ENCODE measurements around the gene PROM2. TPM values are rescaled to one million over a fixed set of nuclear protein-coding genes. Genes with fewer than 3 reads are reported as not detected.

PROM2 gene
- total RNA-seq, 4 donors from 2014 or later, result 16.7 to 24.3 (median 22.0) TPM

GRCh38 chr2:95270541-95271081, 3.6 kb upstream of the PROM2 start:
- no peak overlapping the region for H3K27ac ChIP-seq
- peaks cover 17 to 18% of the 10 kb centered on the region in 2 donors for H3K4me1 ChIP-seq
- H3K4me3 ChIP-seq (replicated peaks in 1 of 3), result no peak overlapping the region
- WGBS, 2 donors, result 96 to 97% methylated on average over 5 to 8 of the region's 8 CpGs
- H3K36me3 ChIP-seq, result no peaks in the 10 kb centered on the region
- TF ChIP-seq CTCF (IDR thresholded peaks at IDR 0.05) (no peak), POLR2A (IDR thresholded peaks at IDR 0.05) (no peak)
- DNase-seq, result no peak
- H3K9me3 ChIP-seq, result no peaks in the 10 kb centered on the region
- no peaks in the 10 kb centered on the region for H3K27me3 ChIP-seq
- intact Hi-C loops (cut with DNase I), result no loop called here

- intact Hi-C loops (cut with DNase I), result no loop called here
- H3K27me3 ChIP-seq, result no peaks in the 10 kb centered on the region
- H3K4me1 ChIP-seq, result peaks cover 26% of the 10 kb centered on the region in 2 donors
- no peak overlapping the region for H3K4me3 ChIP-seq (replicated peaks in 1 of 3)
- no peak overlapping the region for H3K27ac ChIP-seq
- TF ChIP-seq CTCF (IDR thresholded peaks at IDR 0.05) (no peak), POLR2A (IDR thresholded peaks at IDR 0.05) (no peak)
- DNase-seq, result no peak
- H3K36me3 ChIP-seq, result no peaks in the 10 kb centered on the region
- whole genome bisulfite sequencing, 2 donors, result 80 to 83% methylated on average over 6 of the region's 6 CpGs
- H3K9me3 ChIP-seq, result no peaks in the 10 kb centered on the region
Observed at GRCh38 chr2:95271381-95271971, 2.8 kb upstream of the PROM2 start.

GRCh38 chr2:95272299-95272751, 1.9 kb upstream of the PROM2 start:
- 84 to 93% methylated on average over 6 of the region's 6 CpGs for WGBS, 2 donors
- no peaks in the 10 kb centered on the region for H3K27me3 ChIP-seq
- DNase-seq, result no peak
- no peak overlapping the region for H3K4me3 ChIP-seq (replicated peaks in 1 of 3)
- H3K4me1 ChIP-seq, result peaks cover 34 to 35% of the 10 kb centered on the region in 2 donors
- H3K9me3 ChIP-seq, result no peaks in the 10 kb centered on the region
- H3K36me3 ChIP-seq, result no peaks in the 10 kb centered on the region
- intact Hi-C loops (cut with DNase I), result no loop called here
- no peak overlapping the region for H3K27ac ChIP-seq
- TF ChIP-seq CTCF (IDR thresholded peaks at IDR 0.05) (no peak), POLR2A (IDR thresholded peaks at IDR 0.05) (no peak)

- no peak for TF ChIP-seq CTCF (IDR thresholded peaks at IDR 0.05)
- no peak for TF ChIP-seq POLR2A (IDR thresholded peaks at IDR 0.05)
- no peak for DNase-seq
- no peak overlapping the region for H3K4me3 ChIP-seq (replicated peaks in 1 of 3)
- H3K4me1 ChIP-seq, result peaks cover 39% of the 10 kb centered on the region in 2 donors
- intact Hi-C loops (cut with DNase I), result no loop called here
- H3K27me3 ChIP-seq, result no peaks in the 10 kb centered on the region
- no peaks in the 10 kb centered on the region for H3K36me3 ChIP-seq
- 91 to 100% methylated on average over 1 of the region's 1 CpG for WGBS, 2 donors
- no peak overlapping the region for H3K27ac ChIP-seq
- no peaks in the 10 kb centered on the region for H3K9me3 ChIP-seq
Observed at GRCh38 chr2:95272781-95273180, 1.5 kb upstream of the PROM2 start.

GRCh38 chr2:95273566-95274290, 521 bp upstream of the PROM2 start:
- intact Hi-C loops (cut with DNase I), result no loop called here
- Histone ChIP-seq H3K27ac (peak overlapping the region; percentile 67 to 83 (median 77)), H3K36me3 (no peaks in the 10 kb centered on the region), H3K4me1 (peaks cover 39 to 44% of the 10 kb centered on the region in 2 donors), H3K9me3 (no peaks in the 10 kb centered on the region), H3K27me3 (no peaks in the 10 kb centered on the region), H3K4me3 (replicated peaks in 1 of 3) (no peak overlapping the region)
- 87 to 90% methylated on average over 10 to 11 of the region's 11 CpGs for WGBS, 2 donors
- DNase-seq, result no peak
- TF ChIP-seq CTCF (IDR thresholded peaks at IDR 0.05) (peak in 1 of 6 experiments; percentile 35), POLR2A (IDR thresholded peaks at IDR 0.05) (no peak)
